ENCODE results near the gene CD7.

- TF ChIP-seq CTCF (IDR thresholded peaks at IDR 0.05) (no peak), EZH2 (IDR thresholded peaks at IDR 0.05; ENCODE audit: borderline replicate concordance, insufficient read depth, low read depth, low read length, poor library complexity, severe bottlenecking) (no peak)
These were observed 37.4 kb upstream of the CD7 start for GRCh38 chr17:82354804-82355308.
